A172 (cell line): ENCODE data around the gene RBPMS2. TPM values are rescaled to one million over a fixed set of nuclear protein-coding genes. Genes with fewer than 3 reads are reported as not detected.

Source experiments
- DNase-seq: peaks from one replicate; pipeline ENCODE4 v3.0.0-alpha.2; 2015; ENCODE audit warnings: low spot score
- total RNA-seq: library from RNA; depleted of rRNA; stranded (reverse); fragments of >200 nt; shearing (Covaris generic); gene quantifications from 2 replicates; pipeline ENCODE4 v1.2.3, GENCODE V29; 2014

Gene RBPMS2
- total RNA-seq, 1 experiment from 2014 or later: 0.50 TPM

DNA sequence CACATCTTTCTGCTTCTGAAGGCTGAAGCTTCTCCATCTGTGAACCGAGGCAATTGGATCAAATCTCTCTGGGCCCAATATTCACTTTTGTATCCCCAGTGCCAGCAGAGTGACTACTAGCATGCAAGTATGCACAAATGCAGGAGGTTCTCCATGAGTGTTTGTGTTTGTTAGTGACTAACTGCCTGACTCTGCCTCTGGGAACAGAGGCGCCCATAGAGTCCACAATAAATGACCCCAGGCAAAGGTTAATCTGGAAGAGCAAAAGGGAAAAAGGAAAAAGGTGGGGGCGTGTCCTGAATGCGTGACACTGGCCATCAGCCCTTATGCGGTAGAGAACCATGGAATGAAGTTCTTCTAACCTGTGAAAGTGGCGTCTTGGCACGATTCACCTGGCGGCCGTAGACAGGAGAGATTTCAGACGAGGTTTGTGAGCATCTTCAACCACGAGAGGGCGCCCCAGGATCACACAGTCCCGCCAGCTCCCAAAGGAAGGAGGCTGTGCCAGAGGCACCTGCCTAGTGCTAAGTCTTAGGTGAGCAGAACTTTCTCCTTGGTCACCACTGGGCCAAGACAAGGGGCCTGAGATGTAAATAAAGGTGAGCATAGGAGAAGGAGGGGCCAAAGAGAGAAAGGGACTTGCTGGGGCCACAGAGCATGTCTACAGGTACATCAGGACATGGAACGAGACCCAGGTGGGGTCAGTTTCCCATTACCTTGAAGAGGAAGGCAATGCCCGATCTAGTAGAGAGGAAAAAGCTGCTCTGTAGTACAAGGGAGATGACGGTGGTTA, 44.2 kb downstream of the RBPMS2 start:
- peak; percentile 74 for DNase-seq

DNA sequence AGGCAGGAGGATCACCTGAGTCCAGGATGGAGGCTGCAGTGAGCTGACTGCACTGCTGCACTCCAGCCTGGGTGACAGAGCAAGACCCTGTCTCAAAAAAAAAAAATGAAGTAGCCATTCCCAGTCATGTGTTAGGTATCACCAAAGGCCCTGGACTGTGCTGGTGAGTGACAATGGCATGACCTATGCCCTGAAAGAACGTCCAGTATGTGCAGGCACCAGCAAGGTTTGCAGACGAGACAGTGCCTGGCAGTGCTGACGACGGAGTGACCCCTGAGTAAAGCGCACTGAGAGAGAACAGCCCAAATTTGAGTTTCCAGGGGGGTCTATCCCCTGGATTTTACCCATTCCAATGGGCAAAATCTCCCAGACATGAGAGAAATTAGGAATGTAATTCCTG, 45.2 kb downstream of the RBPMS2 start:
- DNase-seq: no peak

DNA sequence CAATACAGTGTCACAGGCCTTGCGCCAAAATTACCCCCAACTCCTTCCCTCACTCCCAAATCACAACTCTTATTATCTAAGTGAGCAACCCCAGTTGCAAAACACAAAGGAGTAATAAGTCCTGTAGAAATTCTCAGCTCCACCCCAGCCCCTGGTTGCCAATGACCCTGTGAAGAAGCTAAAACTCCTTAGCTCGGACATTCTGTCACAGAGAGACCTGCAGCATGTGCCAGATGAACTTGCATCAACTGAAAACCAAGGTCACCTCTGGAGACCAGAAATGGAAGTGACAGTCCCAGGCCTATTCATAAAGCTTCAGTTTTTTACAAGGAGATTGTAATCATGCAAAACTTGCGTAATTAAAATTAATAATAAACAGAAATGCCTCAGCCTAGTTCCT, 55.2 kb downstream of the RBPMS2 start:
- no peak for DNase-seq

DNA sequence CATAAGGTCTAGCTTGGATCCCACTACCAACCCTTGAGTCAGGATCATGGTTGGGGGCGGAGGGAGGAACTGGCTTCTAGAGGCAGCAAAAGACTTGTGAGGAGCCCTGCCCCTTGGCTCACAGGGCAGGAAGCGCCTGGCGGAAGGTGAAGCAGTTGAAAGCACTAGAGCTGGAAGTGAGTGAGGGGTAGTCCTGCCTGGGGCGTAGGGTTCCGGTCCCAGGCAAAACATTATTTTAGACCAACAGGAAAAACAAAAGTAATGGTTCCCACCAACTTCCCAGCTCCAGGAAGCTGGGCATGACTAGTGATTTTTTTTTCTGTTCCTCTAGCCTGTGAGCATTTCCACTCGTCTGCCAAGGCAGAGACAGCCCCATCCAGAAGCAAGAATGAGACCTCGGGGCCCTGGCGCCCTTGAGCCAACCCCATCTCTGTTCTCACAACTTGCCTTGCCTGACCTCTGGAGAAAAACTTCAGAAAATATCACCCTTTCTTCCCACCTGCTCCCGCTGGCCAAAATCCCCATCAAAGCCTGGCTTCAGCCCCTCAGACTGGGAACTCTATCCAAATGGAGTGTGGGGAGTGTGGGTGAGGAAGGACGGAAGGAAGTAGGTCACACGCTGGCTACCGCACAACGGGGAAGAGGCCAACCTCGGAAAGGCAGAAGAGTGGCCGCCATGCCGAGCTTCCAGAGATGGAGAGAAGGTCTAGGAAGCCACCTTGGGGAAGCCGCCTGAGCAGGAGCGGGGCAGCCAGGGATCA, 57.5 kb downstream of the RBPMS2 start:
- DNase-seq: no peak

DNA sequence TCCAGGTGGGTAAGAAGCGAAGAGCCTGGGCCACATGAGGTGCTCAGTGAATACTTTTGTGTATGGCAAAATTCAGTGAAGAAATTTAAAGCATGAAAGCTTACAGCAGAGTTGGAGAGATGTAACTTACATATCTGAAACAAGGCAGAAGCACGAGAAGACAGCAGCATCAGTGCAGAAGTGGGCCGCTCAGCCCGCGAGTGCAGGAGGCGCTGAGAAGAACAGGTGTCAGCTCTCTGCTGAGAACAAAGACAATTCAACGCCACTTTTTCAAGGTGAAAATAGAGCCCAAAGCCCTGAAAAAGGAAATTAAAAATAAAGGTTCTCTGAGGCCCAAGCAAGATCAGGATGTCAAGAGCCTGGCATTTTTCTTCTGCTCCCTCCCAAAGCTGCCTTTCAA, 58.3 kb downstream of the RBPMS2 start:
- DNase-seq: no peak

DNA sequence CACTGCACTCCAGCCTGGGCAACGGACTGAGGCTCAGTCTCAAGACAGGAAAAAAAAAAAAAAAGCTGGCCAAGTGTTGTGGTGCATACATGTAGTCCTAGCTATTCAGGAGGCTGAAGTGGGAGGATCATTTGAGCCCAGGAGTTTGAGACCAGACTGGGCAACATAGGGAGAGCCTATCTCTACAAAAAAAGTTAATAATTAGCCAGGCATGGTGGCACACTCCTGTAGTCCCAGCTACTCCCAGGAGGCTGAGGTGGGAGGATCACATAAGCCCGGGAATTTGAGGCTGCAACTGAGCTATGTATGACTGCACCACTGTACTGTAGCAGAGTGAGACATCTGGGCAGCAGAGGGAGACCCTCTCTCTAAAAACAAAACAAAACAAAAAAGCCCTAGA, 58.9 kb downstream of the RBPMS2 start:
- no peak for DNase-seq

DNA sequence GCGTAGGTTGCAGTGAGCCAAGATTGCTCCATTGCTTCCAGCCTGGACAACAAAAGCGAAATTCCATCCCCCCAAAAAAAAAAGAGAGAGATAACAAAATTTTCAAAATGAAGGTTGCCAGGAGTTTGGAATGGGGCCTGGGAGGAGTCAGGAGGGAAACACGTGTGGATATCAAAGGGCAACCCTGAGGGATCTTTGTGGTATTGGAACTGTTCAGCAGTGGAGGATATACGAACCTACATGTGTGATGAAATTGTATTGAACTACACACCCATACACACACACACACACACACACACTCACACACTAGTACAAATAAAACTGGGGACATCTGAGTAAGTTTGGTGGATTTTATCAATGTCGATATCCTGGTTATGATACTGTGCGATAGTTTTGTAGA, 61.8 kb downstream of the RBPMS2 start:
- no peak for DNase-seq

DNA sequence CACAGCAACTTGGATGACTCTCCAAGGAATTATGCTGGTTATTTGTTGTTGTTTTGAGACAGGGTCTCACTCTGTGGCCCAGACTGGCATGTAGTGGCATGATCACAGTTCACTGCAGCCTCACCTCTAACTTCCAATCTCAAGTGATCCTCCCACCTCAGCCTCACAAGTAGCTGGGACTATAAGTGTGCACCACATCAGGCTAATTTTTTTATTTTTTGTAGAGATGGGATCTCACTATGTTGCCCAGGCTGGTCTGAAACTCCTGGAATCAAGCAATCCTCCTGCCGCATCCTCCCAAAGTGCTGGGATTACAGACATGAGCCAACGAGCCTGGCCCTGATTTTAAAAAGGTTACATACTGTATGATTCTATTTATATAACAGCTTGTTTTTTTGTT, 63.0 kb downstream of the RBPMS2 start:
- no peak for DNase-seq

DNA sequence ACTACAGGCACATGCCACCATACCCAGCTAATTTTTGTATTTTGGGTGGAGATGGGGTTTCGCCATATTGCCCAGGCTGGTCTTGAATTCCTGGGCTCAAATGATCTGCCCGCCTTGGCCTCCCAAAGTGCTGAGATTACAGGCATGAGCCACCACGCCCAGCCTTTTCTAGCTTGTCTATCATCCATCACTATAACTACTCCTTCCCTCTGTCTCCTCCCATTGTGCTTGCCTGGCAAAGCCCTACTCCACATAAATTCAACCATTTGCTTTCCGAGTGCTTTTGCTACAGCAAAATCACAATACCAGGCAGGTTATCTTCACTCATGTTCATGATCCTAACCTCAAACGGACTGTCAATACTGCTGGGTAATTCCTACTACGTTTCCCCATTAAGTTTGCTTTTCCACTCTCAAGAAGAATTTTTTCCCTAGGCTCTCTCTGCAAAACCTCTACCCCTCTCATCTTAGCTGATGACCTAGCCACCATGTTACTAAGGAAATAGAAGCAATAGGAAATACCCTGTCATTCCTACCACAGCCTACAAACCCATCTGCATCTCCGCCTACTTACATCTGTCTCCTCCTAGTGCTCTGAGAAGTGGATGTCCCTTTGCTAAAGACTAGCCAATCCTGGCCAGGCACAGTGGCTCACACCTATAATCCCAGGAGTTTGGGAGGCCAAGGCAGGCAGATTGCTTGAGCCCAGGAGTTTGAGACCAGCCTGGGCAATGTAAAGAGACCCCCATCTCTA, 64.5 kb downstream of the RBPMS2 start:
- no peak for DNase-seq

DNA sequence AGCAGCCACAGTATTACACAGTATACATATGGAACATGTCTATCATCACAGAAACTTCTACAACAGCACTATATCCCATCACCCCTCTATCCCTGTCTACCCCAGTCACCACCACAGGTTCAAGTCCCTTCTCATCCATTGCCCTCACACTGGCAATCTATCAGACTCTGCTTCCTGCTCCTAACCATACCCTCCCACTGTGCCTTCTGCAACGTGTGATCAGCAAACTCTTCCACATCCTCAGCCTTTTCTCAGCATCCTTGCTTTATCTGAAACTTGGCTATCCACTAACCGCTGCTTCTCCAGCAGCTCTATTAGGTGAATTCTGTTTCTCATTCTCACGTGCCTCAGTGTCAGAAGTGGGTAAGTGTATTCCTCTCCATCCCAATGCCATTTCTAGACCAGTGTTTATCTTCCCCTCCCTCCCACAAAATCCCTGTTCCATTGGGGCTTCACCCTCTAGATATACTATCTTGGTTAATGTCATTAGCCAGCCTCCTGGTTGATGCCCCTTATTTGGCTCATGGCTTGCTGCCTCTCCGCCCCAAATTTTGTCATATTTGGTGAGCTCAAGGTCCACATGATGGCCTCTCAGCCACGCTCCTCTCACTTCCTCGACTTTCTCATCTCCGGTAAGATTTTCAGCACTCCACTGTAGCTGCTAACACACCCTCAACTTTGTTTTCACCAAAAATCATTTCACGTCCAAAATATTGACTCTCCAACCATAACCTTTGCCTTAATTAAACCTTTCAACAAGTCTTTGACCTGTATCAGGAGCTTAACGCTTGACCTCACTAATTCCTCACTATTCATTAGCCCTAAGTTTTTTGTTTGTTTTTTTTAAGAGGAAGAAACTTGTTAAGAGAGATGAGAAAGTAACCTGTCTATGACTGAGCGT, 69.1 kb downstream of the RBPMS2 start:
- no peak for DNase-seq

DNA sequence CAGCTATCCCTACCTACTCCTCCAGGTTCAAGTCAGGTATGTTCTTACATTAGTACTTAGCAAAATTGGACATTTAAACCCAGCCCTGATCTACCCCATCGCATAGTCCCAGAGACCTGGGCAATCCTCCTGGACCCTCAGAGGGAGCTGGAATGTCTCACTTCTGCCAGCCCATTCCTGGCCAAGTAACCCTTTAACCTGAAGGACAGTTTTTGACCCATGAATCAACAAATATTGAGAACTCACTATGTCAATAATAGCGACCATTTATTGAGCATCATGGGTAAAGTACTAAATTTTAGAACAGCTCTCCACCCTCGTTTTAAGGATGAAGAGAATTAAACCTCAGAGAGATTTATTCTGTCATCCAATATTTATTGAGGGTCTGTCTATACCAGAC, 70.4 kb downstream of the RBPMS2 start:
- no peak for DNase-seq

DNA sequence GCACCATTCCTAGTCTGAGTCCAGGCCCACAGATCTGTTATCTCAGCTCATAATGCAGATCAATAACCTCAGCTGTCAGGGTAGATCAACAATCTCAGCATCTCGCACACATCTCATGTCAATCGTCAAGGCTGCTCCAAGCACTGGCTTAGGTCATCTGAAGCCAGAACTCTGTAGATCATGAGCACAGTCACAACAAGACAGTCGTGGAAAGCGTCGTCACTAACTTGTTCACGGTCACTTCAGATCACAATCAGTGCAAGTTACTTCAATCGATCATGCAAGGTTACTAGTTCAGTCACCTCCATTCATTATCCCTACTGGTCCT, 71.8 kb downstream of the RBPMS2 start:
- DNase-seq: no peak

DNA sequence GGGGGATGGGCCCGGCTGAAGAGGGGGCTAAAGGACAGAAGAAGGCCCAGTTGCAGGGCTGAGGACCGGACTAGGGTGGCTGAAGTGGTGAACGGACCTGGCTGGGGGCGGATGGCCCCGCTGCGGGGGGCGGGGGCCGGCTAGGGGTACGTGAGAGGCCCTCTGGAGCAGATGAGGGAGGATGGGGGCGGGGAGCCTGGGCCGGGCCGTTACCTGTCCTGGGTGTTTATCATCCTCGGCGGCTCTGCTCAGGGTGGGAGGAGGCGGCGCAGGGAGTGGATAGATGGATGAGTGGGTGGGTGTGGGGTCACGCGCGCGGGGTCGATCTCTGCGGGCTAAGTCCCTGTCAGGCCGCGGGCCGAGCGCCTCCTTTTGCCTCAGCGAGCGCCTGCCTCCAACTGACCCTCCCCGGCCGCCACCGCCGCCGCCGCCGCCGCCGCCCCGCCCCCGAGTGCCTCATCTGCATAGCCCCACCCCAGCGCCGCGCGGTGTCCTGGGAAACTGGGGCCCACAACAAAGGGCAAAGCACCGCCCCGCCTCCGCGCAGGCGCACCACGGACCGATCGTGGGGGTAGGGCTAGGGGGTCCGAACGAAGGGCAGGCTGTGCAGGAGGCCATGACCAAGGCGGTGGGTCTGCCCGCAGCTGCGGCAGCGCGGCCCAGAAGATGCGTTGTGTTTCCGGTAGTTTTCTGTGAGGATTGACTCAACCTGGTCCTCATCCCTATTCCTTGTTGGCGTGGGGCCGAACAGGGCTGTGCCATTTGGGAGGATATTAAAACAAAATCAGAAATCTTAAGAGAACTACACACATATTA, 72.4 kb downstream of the RBPMS2 start:
- DNase-seq: peak; percentile 69

DNA sequence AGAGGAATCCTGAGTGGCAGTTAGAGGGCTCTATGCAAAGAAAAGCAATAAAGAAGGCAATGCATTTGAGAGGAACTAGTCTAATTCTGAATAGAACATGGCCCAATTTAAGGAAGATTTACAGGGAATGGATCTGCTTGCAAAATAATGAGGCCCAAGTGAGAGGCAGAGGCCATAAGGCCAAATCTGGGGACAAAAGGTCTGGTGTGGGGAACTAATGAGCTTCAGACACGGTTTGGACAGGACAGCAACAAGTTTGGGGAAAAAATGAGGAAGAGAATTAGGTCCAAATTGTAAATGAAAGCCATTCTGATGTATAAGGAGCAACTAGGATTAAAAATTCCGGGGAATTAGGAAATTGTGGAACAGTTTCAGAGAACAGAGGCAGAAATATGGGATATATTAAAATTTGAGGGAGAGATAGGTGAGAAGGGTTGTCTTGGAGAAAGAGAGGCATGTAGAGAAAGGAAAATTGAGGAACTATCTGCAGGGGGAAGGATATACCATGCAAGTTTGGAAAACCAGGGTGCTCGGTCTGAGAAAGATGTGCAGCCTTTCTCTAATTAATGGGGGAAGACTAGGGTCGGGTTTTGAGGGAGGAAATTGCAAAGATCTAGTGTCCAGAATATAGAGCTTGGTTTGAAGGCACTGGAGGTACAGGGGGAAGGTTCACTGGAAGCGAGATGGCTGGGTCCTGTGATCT, 73.8 kb downstream of the RBPMS2 start:
- DNase-seq: no peak

DNA sequence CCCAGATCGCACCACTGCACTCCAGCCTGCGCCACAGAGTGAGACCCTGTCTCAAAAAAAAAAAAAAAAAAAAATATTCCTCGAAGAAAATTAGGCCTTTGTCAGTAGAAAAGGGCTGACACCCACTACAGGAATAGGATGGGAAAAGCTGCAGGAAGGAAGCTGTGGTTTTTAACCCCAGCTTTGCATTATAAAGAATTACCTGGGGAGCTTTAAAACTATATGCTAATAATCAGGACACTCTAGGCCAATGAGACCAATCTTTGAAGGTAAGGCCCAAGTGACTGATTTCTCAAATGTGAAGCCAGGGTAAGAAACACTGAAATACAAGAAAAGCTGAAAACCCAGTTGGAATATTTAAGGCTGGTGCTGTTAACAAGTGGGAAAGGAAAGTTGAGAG, 74.3 kb downstream of the RBPMS2 start:
- no peak for DNase-seq

DNA sequence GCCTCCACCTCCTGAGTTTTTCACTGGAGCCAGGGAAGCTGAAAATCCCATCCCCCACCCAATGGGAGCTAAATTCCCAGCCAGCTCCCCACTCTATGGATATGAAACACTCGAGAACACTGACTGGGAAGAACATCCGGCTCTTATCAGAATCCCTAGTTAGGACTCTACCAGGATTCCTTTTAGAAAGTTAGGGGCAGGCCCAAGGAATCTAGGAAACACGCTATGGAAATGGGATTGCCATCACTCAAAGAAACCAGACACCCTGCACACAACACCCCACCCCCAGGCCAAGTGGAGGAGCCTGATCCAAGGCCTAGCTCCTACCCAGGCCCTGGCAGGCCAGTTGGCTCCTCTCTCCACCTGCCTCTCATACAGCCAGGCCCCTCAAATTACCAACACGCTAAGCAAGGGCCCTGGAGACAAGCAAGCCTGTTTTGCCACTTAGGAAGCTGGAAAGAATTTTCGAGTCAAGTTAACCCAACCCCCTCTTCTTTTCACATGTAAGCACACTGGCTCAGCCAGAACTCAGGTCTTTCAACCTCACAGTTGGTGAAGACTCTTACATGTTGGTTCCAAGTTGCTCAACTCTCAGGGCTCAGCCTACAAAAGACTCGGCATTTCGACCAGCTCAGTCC, 75.5 kb downstream of the RBPMS2 start:
- DNase-seq: no peak

DNA sequence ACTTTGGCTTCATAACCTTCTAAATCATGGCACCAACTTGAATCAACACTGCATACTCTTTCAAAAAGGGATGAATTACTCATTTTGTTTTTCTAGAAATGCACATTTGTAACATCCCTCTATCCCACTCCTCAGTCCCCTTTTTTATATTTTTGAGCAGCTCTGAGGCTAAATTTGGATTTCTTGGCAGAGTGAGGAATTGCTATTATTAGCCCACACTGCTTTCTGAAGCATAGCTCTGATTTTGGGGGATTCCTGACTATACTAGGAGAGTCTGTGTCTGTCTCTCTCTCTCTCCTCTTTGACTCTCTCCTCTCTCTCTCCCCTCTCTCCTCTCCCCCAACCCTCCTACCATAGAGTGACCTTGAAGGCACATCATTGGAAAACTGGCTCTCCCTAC, 76.6 kb downstream of the RBPMS2 start:
- no peak for DNase-seq

DNA sequence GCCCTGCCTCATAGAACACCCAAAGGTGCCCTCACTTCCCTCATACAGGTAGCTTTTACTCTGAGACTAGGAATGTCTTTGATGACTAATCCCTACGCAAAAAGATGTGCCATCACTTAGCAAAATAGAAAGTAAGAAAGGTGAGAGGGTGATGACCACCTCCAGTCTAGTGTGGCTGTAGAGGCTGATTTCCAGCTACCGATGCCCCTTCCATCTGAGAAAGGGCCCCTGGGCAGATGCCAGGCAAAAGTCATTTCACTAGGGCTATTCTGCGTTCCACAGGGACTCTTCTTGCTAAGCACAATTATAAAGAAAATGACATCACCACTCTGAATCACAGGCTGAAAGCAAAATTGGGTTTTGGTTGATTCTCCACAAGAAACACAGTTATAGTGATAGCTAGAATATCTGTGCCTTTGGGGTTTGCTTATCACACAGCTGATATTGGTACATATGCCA, 77.4 kb downstream of the RBPMS2 start:
- DNase-seq: no peak

DNA sequence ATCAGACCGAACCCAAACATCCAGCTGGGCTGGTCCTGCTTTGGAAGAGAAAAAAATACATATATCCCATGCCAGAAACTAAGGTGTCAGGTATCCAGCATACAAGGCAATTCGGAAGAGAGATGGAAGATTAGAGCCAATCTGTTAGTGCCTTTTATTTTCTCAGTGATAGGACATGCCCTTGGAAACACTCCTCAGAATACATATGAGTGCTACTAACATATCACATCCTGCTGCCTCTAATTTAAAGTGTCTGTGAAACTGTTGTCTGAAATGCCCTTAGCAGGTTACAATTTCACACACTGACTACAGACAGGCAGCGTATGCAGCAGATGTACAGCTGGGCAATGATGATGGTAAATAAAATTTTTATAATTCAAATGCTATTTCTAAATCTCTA, 78.9 kb downstream of the RBPMS2 start:
- DNase-seq: no peak

DNA sequence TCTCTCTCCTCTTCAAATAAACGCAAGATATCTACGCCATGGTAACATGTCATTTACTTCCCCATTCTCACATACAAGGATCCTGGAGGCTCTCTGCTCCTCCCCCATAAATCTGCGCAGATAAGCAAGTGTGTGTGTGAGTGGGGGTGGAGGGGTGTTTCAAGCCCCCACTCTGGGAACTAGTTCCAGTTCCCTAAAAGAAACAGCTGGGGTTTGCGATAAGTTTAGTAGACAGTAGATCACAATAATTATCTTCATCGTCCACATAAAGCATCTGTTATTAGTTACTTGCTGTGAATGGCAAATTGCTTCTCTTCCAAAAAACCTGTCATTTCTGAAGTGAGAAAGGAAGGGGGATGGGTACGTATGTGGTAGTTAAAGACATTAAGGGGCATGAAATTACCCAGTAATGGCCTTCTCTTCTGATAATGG, 79.8 kb downstream of the RBPMS2 start:
- no peak for DNase-seq
